GM12878 (cell line): ENCODE data around the gene NUDT1. TPM values are rescaled to one million over a fixed set of nuclear protein-coding genes. Genes with fewer than 3 reads are reported as not detected.

Experiments used
- ATAC-seq: fragments of 200-7000 bp; cut with Tn5 transposase; 3 replicates; pipeline ENCODE4 v1.9.1; 2020; ENCODE audit warnings: mild to moderate bottlenecking, moderate library complexity
- BruUV-seq: library from RNA; stranded (reverse); fragments of 400-500 nt; replicated peaks from 2 replicates; lab custom pipeline; 2021; lab: Mats Ljungman, UMichigan
- CTCF ChIA-PET: fragments of 300-600 bp; sonication (Branson Sonifier 250); formaldehyde crosslinking; extraction: SDS; loops from one replicate; lab custom pipeline; 2021; ENCODE audit warnings: inconsistent platforms; lab: Yijun Ruan, JAX
- POLR2A ChIA-PET: fragments of 350-600 bp; formaldehyde crosslinking; extraction: SDS; loops from one replicate; lab custom pipeline; 2021; ENCODE audit warnings: inconsistent platforms; lab: Charles Lee
- RAD21 ChIA-PET: fragments of 300-600 bp; sonication (Branson Sonifier 250); formaldehyde crosslinking; loops from one replicate; lab custom pipeline; 2023; ENCODE audit warnings: antibody characterized with exemption; ENCODE audit not compliant: unreplicated experiment; lab: Charles Lee
- SMC1A ChIA-PET: fragments of 300-600 bp; sonication (Branson Sonifier 250); formaldehyde crosslinking; loops from one replicate; lab custom pipeline; 2023; ENCODE audit not compliant: unreplicated experiment, uncharacterized antibody; lab: Charles Lee
- DNase-seq: peaks from one replicate; pipeline ENCODE4 v3.0.0-alpha.2; 2011; ENCODE audit warnings: low read depth, low spot score
- FAIRE-seq: peaks from 3 replicates; lab custom pipeline; 2011; peaks lifted over from hg19 to GRCh38; lab: Jason Lieb, UNC
- H2AFZ ChIP-seq: 2 replicates; pipeline ENCODE4 v1.6.0; 2011; ENCODE audit warnings: low read depth, low read length, control low read depth; ENCODE audit not compliant: control insufficient read depth
- H3K27ac ChIP-seq: 2 replicates; pipeline ENCODE4 v1.5.1; 2011; ENCODE audit warnings: control low read depth; ENCODE audit not compliant: control insufficient read depth, insufficient read depth
- H3K27me3 ChIP-seq, 2 experiments: replicated peaks in 1 of 2; 2 replicates each; pipeline versions ENCODE4 v1.6.0 to v1.6.1; 2011; ENCODE audit warnings: low read length in 1 of 2; ENCODE audit not compliant: control insufficient read depth in 2 of 2, insufficient read depth in 2 of 2
- H3K36me3 ChIP-seq, 2 experiments: 2 replicates each; pipeline ENCODE4 v1.5.1; 2011; ENCODE audit warnings: low read length in 1 of 2; ENCODE audit not compliant: control insufficient read depth in 2 of 2, insufficient read depth in 2 of 2
- H3K4me1 ChIP-seq: 2 replicates; pipeline ENCODE4 v1.6.1; 2011; ENCODE audit warnings: mild to moderate bottlenecking, low read length, moderate library complexity, mixed read lengths; ENCODE audit not compliant: control insufficient read depth, insufficient read depth
- H3K4me2 ChIP-seq: 2 replicates; pipeline ENCODE4 v1.6.0; 2011; ENCODE audit warnings: control low read depth; ENCODE audit not compliant: control insufficient read depth, insufficient read depth
- H3K4me3 ChIP-seq: fragments of 200-600 bp; sonication (generic); 2 replicates; pipeline ENCODE4 v1.5.1; 2016
- H3K79me2 ChIP-seq: 2 replicates; pipeline ENCODE4 v1.6.0; 2011; ENCODE audit warnings: low read length; ENCODE audit not compliant: control insufficient read depth, insufficient read depth
- H3K9ac ChIP-seq: 2 replicates; pipeline ENCODE4 v1.8.0; 2011; ENCODE audit warnings: low read length, control low read depth, mixed read lengths; ENCODE audit not compliant: control insufficient read depth, insufficient read depth
- H3K9me3 ChIP-seq: replicated peaks from 3 replicates; pipeline ENCODE4 v1.5.1; 2011; ENCODE audit warnings: mild to moderate bottlenecking, low read length; ENCODE audit not compliant: control insufficient read depth, insufficient read depth
- H4K20me1 ChIP-seq: 2 replicates; pipeline ENCODE4 v1.6.0; 2011; ENCODE audit not compliant: control insufficient read depth, insufficient read depth
- BRCA1 ChIP-seq: IDR thresholded peaks from 2 replicates; pipeline ENCODE4 v1.6.1; 2011; ENCODE audit warnings: low read depth, low read length, improper control_type of control experiment
- CREB1 ChIP-seq: IDR thresholded peaks from 2 replicates; pipeline ENCODE4 v1.6.1; 2012; ENCODE audit warnings: low read depth, mild to moderate bottlenecking, inconsistent platforms
- EZH2 ChIP-seq: IDR thresholded peaks from 2 replicates; pipeline ENCODE4 v1.6.1; 2012; ENCODE audit warnings: low read depth, mild to moderate bottlenecking, control low read depth, inconsistent platforms, low read length, borderline replicate concordance; ENCODE audit not compliant: control insufficient read depth
- FOS ChIP-seq: IDR thresholded peaks from 3 replicates; pipeline ENCODE4 v1.6.1; 2011; ENCODE audit warnings: borderline replicate concordance; ENCODE audit not compliant: insufficient read length; ENCODE audit errors: extremely low read depth
- GABPA ChIP-seq: IDR thresholded peaks from 2 replicates; pipeline ENCODE4 v1.6.1; 2014; ENCODE audit warnings: antibody characterized with exemption, low read depth, mild to moderate bottlenecking, inconsistent platforms
- KAT2A ChIP-seq: conservative IDR thresholded peaks from 2 replicates; pipeline ENCODE4 v1.6.1; 2011; ENCODE audit warnings: low read depth, low read length; ENCODE audit not compliant: control insufficient read depth
- MTA3 ChIP-seq: IDR thresholded peaks from 2 replicates; pipeline ENCODE4 v1.6.1; 2012; ENCODE audit warnings: low read length, inconsistent platforms, borderline replicate concordance
- MYC ChIP-seq: IDR thresholded peaks from 2 replicates; pipeline ENCODE4 v1.6.1; 2011; ENCODE audit warnings: mild to moderate bottlenecking, low read length, moderate library complexity, inconsistent platforms; ENCODE audit not compliant: insufficient read depth, insufficient replicate concordance, insufficient read length, severe bottlenecking
- NFIC ChIP-seq: IDR thresholded peaks from 2 replicates; pipeline ENCODE4 v1.6.1; 2012; ENCODE audit warnings: low read depth, mild to moderate bottlenecking, inconsistent platforms, low read length, moderate library complexity
- NFYB ChIP-seq: IDR thresholded peaks from 2 replicates; pipeline ENCODE4 v1.6.1; 2011; ENCODE audit warnings: low read depth, mild to moderate bottlenecking, low read length, improper control_type of control experiment, moderate library complexity; ENCODE audit not compliant: insufficient read depth
- NR2C2 ChIP-seq: IDR thresholded peaks from 2 replicates; pipeline ENCODE4 v1.6.1; 2011; ENCODE audit warnings: borderline replicate concordance, low read depth; ENCODE audit not compliant: control insufficient read depth, insufficient read length
- RCOR1 ChIP-seq: conservative IDR thresholded peaks from 2 replicates; pipeline ENCODE4 v1.6.1; 2012; ENCODE audit warnings: low read depth, low read length, improper control_type of control experiment
- SIX5 ChIP-seq: IDR thresholded peaks from 2 replicates; pipeline ENCODE4 v1.6.1; 2011; ENCODE audit warnings: mild to moderate bottlenecking, low read depth, low read length, moderate library complexity; ENCODE audit not compliant: severe bottlenecking
- SMAD1 ChIP-seq: fragments of 450-650 bp; IDR thresholded peaks from 2 replicates; pipeline ENCODE4 v1.6.1; 2018; ENCODE audit warnings: mild to moderate bottlenecking, low read depth; ENCODE audit not compliant: partially characterized antibody
- WGBS: methylation state at CpG from one replicate; pipeline ENCODE4 v1.1.6; 2016; ENCODE audit warnings: low lambda C conversion rate; ENCODE audit not compliant: insufficient replicate concordance, insufficient coverage; ENCODE audit errors: missing lambda C conversion rate; 5-methylcytosine and 5-hydroxymethylcytosine counted together
- in situ Hi-C: fragments of 300-500 bp; cut with MboI; formaldehyde crosslinking; loops from 9 replicates; pipeline ENCODE4 v1.14.3; 2018; ENCODE audit warnings: mixed read lengths
- intact Hi-C: fragments of 100-400 bp; cut with micrococcal nuclease; formaldehyde crosslinking; loops from one replicate; pipeline ENCODE4 v1.14.2; 2022; ENCODE audit not compliant: unreplicated experiment
- polyA plus RNA-seq, 11 experiments: library from polyadenylated mRNA; depleted of rRNA in 4 of 11; unstranded in 6 of 11; stranded (reverse) in 5 of 11; fragments of >200 nt; fragmentation: Nextera tagmentation in 4 of 11; fragmentation: Illumina TruSeq in 1 of 11; extraction: Ambion mirVana in 4 of 11; extraction: Trizol in 1 of 11; gene quantifications; 1 replicate in 1 of 11; 2 replicates in 10 of 11; pipeline versions ENCODE4 v1.2.1 to v1.2.3, GENCODE V29; 2011 to 2016; ENCODE audit warnings: inconsistent platforms in 2 of 11, missing spikeins in 2 of 11, low read depth in 1 of 11
- total RNA-seq, 4 experiments: library from RNA; depleted of rRNA in 3 of 4; stranded (reverse); fragments of >200 nt in 3 of 4; fragmentation: Illumina TruSeq in 1 of 4; extraction: Trizol in 1 of 4; gene quantifications; 2 replicates each; pipeline versions ENCODE4 v1.2.1 to v1.2.3, GENCODE V29; 2013 to 2021
- TF ChIP-seq, protein P1 (sequence below): fragments of 450-650 bp; IDR thresholded peaks from 2 replicates; pipeline ENCODE4 v1.6.1; 2017; ENCODE audit warnings: mild to moderate bottlenecking, low read depth, inconsistent platforms; ENCODE audit not compliant: poor library complexity, severe bottlenecking
- TF ChIP-seq, protein P2 (sequence below): fragments of 450-650 bp; IDR thresholded peaks from 2 replicates; pipeline ENCODE4 v1.6.1; 2017; ENCODE audit warnings: mild to moderate bottlenecking

NUDT1 gene
- total and polyA plus RNA-seq, 10 of the 15 experiments (the other 5 are each of a cell fraction or from before 2014, with no cell fraction given) = 7.7 to 122 (median 59.2) TPM

DNA sequence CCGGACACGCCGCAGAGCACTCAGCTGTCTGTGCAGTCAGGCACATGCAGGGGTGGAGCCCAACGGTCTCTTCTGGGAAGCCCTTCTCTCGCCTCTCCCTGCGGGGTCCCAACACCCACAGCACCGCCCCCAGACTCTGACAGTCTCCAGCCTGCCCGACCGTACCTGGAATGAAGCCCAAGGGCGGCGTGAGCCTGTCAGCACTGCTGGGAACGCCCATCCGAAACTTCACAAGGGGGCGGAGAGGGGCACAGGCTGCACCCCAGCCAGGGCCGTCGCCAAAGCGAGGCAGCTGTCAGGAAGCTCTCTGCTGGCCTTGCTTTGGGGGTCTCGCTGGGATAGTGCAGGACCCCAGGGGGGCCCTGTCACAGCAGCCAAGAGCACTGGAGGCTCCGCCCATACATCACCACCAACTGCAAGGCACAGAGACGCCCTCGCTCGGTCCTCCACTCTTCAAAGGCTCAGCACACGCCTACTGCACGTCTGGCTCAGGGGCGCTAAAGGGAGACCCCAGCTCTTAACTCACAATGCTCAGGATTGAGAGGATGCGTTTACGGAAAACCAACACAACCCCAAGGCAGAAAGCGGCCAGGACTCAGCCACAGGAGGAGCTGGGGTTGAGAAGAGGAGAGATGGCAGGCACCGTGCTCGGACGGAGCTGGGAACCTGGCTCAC, 40.2 kb upstream of the NUDT1 start:
- ChIA-PET POLR2A (no interaction called here), SMC1A (no interaction called here), CTCF (interaction anchor here (1.2 kb wide), 1 partner anchor 8 kb away, joined by 5 read pairs; no protein-coding TSS in a partner anchor), RAD21 (interaction anchor here (1.1 to 1.5 kb wide), 2 partner anchors 34 to 146 kb away, joined by 4 read pairs; no protein-coding TSS in a partner anchor)
- Histone ChIP-seq H3K4me2 (no peak overlapping the region), H3K4me1 (peaks cover 9% of the 10 kb centered on the region), H3K36me3 (peaks cover 8 to 28% of the 10 kb centered on the region in 2 experiments; a peak in 3 of 4 replicates), H3K4me3 (no peak overlapping the region), H3K9ac (no peak overlapping the region), H2AFZ (no peak overlapping the region), H3K9me3 (no peaks in the 10 kb centered on the region), H3K79me2 (no peaks in the 10 kb centered on the region), H4K20me1 (no peaks in the 10 kb centered on the region), H3K27ac (no peak overlapping the region), H3K27me3 (no peaks in the 10 kb centered on the region)
- 93% methylated on average over 28 of the region's 31 CpGs for WGBS
- DNase-seq (no peak), ATAC-seq (no peak), FAIRE-seq (no peak)
- intact Hi-C loops (loop anchor here (10.0 kb wide), 1 partner anchor 387 kb away; no protein-coding TSS in a partner anchor), in situ Hi-C loops (no loop called here)
- no peak for TF ChIP-seq EZH2
- TF ChIP-seq GABPA = no peak
- TF ChIP-seq, protein P1, sequence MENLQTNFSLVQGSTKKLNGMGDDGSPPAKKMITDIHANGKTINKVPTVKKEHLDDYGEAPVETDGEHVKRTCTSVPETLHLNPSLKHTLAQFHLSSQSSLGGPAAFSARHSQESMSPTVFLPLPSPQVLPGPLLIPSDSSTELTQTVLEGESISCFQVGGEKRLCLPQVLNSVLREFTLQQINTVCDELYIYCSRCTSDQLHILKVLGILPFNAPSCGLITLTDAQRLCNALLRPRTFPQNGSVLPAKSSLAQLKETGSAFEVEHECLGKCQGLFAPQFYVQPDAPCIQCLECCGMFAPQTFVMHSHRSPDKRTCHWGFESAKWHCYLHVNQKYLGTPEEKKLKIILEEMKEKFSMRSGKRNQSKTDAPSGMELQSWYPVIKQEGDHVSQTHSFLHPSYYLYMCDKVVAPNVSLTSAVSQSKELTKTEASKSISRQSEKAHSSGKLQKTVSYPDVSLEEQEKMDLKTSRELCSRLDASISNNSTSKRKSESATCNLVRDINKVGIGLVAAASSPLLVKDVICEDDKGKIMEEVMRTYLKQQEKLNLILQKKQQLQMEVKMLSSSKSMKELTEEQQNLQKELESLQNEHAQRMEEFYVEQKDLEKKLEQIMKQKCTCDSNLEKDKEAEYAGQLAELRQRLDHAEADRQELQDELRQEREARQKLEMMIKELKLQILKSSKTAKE = no peak
- TF ChIP-seq KAT2A = no peak
- no peak for TF ChIP-seq NR2C2
- TF ChIP-seq MYC = no peak
- TF ChIP-seq BRCA1 = no peak
- TF ChIP-seq CREB1 = no peak
- no peak for TF ChIP-seq FOS
- no peak for TF ChIP-seq SIX5
- TF ChIP-seq NFYB = no peak
- no peak for TF ChIP-seq SMAD1
- no peak for TF ChIP-seq MTA3
- TF ChIP-seq RCOR1 = no peak
- no peak for TF ChIP-seq NFIC
- TF ChIP-seq, protein P2, sequence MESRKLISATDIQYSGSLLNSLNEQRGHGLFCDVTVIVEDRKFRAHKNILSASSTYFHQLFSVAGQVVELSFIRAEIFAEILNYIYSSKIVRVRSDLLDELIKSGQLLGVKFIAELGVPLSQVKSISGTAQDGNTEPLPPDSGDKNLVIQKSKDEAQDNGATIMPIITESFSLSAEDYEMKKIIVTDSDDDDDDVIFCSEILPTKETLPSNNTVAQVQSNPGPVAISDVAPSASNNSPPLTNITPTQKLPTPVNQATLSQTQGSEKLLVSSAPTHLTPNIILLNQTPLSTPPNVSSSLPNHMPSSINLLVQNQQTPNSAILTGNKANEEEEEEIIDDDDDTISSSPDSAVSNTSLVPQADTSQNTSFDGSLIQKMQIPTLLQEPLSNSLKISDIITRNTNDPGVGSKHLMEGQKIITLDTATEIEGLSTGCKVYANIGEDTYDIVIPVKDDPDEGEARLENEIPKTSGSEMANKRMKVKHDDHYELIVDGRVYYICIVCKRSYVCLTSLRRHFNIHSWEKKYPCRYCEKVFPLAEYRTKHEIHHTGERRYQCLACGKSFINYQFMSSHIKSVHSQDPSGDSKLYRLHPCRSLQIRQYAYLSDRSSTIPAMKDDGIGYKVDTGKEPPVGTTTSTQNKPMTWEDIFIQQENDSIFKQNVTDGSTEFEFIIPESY = no peak
- BruUV-seq = no TSS peak
